Keratinocyte (primary cell): Measurements from ENCODE around the gene CD247. TPM values are rescaled to one million over a fixed set of nuclear protein-coding genes. Genes with fewer than 3 reads are reported as not detected.

ENCODE experiments used
- DNase-seq: peaks from one replicate; pipeline ENCODE4 v3.0.0-alpha.2; 2011; ENCODE audit warnings: low read depth, missing footprints, low spot score
- FAIRE-seq: peaks from 2 replicates; lab custom pipeline; 2011; peaks lifted over from hg19 to GRCh38; lab: Jason Lieb, UNC
- H2AFZ ChIP-seq: 2 replicates; pipeline ENCODE4 v1.6.0; 2012; ENCODE audit warnings: low read length, control low read depth, inconsistent platforms; ENCODE audit not compliant: control insufficient read depth
- H3K27ac ChIP-seq: 2 replicates; pipeline ENCODE4 v1.5.1; 2011; ENCODE audit warnings: low read length; ENCODE audit not compliant: control insufficient read depth, insufficient read depth
- H3K27me3 ChIP-seq: 3 replicates; pipeline ENCODE4 v1.6.0; 2011; ENCODE audit warnings: low read length; ENCODE audit not compliant: control insufficient read depth, insufficient read depth; ENCODE audit errors: extremely low read depth
- H3K36me3 ChIP-seq, 2 experiments: 2 replicates in 1 of 2; 3 replicates in 1 of 2; pipeline ENCODE4 v1.5.1; 2011; ENCODE audit warnings: low read length in 2 of 2, mild to moderate bottlenecking in 1 of 2; ENCODE audit not compliant: control insufficient read depth in 2 of 2, insufficient read depth in 2 of 2; ENCODE audit errors: extremely low read depth in 1 of 2
- H3K4me1 ChIP-seq: 3 replicates; pipeline ENCODE4 v1.5.1; 2011; ENCODE audit warnings: low read length; ENCODE audit not compliant: control insufficient read depth, insufficient read depth; ENCODE audit errors: extremely low read depth
- H3K4me2 ChIP-seq: 3 replicates; pipeline ENCODE4 v1.6.0; 2011; ENCODE audit warnings: low read depth, low read length; ENCODE audit not compliant: control insufficient read depth, insufficient read depth; ENCODE audit errors: extremely low read depth
- H3K4me3 ChIP-seq, 3 experiments: fragments of 200-600 bp in 1 of 3; sonication (generic) in 1 of 3; 2 replicates in 2 of 3; 3 replicates in 1 of 3; pipeline ENCODE4 v1.5.1; 2011 to 2016; ENCODE audit warnings: low read length in 3 of 3, mild to moderate bottlenecking in 3 of 3, control low read depth in 2 of 3, inconsistent platforms in 1 of 3, low read depth in 1 of 3, mixed read lengths in 1 of 3, mixed run types in 1 of 3, moderate library complexity in 1 of 3; ENCODE audit not compliant: control insufficient read depth in 2 of 3, insufficient read depth in 2 of 3; ENCODE audit errors: extremely low read depth in 1 of 3
- H3K79me2 ChIP-seq: 2 replicates; pipeline ENCODE4 v1.6.0; 2012; ENCODE audit warnings: low read length; ENCODE audit not compliant: control insufficient read depth, insufficient read depth
- H3K9ac ChIP-seq: 3 replicates; pipeline ENCODE4 v1.6.0; 2011; ENCODE audit warnings: low read length; ENCODE audit not compliant: control insufficient read depth, insufficient read depth; ENCODE audit errors: extremely low read depth
- H3K9me1 ChIP-seq: 3 replicates; pipeline ENCODE4 v1.6.0; 2011; ENCODE audit warnings: low read length; ENCODE audit not compliant: control insufficient read depth, insufficient read depth; ENCODE audit errors: extremely low read depth
- H3K9me3 ChIP-seq: 2 replicates; pipeline ENCODE4 v1.5.1; 2012; ENCODE audit warnings: low read depth, low read length; ENCODE audit not compliant: control insufficient read depth
- H4K20me1 ChIP-seq: 3 replicates; pipeline ENCODE4 v1.6.0; 2011; ENCODE audit warnings: low read length; ENCODE audit not compliant: control insufficient read depth, insufficient read depth; ENCODE audit errors: extremely low read depth
- EZH2 ChIP-seq: IDR thresholded peaks from one replicate; pipeline ENCODE4 v1.6.1; 2012; ENCODE audit warnings: inconsistent platforms, mild to moderate bottlenecking, low read length, moderate library complexity
- dilution Hi-C: fragments of 300-500 bp; cut with MboI; formaldehyde crosslinking; loops from one replicate; pipeline ENCODE4 v1.7.0; 2020; ENCODE audit warnings: low sequenced_read_pairs; ENCODE audit not compliant: extremely low pct_ligation_motif_present
- polyA plus RNA-seq, 5 experiments: library from polyadenylated mRNA; depleted of rRNA in 3 of 5; stranded (reverse) in 3 of 5; stranded (forward) in 1 of 5; unstranded in 1 of 5; fragments of >200 nt; gene quantifications; 1 replicate in 1 of 5; 2 replicates in 3 of 5; 3 replicates in 1 of 5; pipeline versions ENCODE4 v1.2.1 to v1.2.3, GENCODE V29; 2011 to 2012; ENCODE audit warnings: missing spikeins in 2 of 5, low read depth in 1 of 5, low replicate concordance in 1 of 5
- TF ChIP-seq, protein P1 (sequence below), 3 experiments: IDR thresholded peaks in 1 of 3; conservative IDR thresholded peaks in 1 of 3; optimal IDR thresholded peaks in 1 of 3; 2 replicates in 2 of 3; 3 replicates in 1 of 3; pipeline versions ENCODE3 to v1.5.1; 2011; ENCODE audit warnings: low read length in 3 of 3, mild to moderate bottlenecking in 3 of 3, moderate library complexity in 2 of 3, control low read depth in 1 of 3, inconsistent platforms in 1 of 3; ENCODE audit not compliant: insufficient read depth in 2 of 3; ENCODE audit errors: extremely low read depth in 1 of 3

CD247 gene
- polyA plus RNA-seq, 1 donor (not counting 4 experiments of a cell fraction or from before 2014, with no cell fraction given) = not detected

DNA sequence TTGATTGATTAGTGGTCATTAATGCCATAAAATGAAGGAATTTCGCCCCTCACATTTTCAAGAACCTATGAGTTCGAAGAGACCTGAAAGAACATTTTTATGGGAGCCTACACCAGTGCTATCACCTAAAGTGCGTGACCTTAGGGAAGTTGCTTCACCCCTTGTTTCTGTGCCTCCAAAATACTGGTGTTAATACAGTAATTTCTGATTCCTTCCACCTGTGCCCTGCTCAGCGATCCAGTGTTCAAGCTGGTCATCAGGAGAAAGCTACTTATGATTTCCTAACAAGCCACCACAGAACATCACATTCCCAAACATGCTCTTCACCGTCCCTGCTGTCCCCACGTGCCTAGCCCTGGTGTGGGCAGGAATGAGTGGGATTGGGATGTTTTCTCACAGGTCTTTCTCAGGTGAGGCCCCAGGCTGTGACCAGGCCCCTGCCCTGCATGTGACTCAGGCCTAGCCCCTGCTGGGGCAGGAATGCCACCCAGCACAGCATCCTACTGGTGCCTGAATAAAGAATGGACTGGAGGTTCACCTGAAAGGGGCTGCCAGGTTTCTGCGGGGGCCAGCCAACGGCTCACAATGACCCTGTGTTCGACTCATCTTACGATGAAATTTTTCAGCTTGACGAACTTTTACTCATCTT, 60.3 kb downstream of the CD247 start:
- Histone ChIP-seq H3K4me1 (no peaks in the 10 kb centered on the region), H3K79me2 (no peaks in the 10 kb centered on the region), H3K4me3 (no peak overlapping the region), H4K20me1 (no peaks in the 10 kb centered on the region), H3K9ac (no peak overlapping the region), H3K9me3 (no peaks in the 10 kb centered on the region), H3K4me2 (no peak overlapping the region), H3K27ac (no peak overlapping the region), H3K36me3 (no peaks in the 10 kb centered on the region), H3K27me3 (peaks cover 7% of the 10 kb centered on the region), H2AFZ (no peak overlapping the region), H3K9me1 (no peaks in the 10 kb centered on the region)
- DNase-seq = no peak
- dilution Hi-C loops = no loop called here
- FAIRE-seq = no peak
- no peak for TF ChIP-seq EZH2
- TF ChIP-seq, protein P1, sequence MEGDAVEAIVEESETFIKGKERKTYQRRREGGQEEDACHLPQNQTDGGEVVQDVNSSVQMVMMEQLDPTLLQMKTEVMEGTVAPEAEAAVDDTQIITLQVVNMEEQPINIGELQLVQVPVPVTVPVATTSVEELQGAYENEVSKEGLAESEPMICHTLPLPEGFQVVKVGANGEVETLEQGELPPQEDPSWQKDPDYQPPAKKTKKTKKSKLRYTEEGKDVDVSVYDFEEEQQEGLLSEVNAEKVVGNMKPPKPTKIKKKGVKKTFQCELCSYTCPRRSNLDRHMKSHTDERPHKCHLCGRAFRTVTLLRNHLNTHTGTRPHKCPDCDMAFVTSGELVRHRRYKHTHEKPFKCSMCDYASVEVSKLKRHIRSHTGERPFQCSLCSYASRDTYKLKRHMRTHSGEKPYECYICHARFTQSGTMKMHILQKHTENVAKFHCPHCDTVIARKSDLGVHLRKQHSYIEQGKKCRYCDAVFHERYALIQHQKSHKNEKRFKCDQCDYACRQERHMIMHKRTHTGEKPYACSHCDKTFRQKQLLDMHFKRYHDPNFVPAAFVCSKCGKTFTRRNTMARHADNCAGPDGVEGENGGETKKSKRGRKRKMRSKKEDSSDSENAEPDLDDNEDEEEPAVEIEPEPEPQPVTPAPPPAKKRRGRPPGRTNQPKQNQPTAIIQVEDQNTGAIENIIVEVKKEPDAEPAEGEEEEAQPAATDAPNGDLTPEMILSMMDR (optimal IDR thresholded peaks at IDR 0.05 in 1 of 3, IDR thresholded peaks at IDR 0.05 in 1 of 3, conservative IDR thresholded peaks at IDR 0.05 in 1 of 3; ENCODE audit: extremely low read depth in 1 of 3, insufficient read depth in 2 of 3, low read length in 3 of 3) = no peak

DNA sequence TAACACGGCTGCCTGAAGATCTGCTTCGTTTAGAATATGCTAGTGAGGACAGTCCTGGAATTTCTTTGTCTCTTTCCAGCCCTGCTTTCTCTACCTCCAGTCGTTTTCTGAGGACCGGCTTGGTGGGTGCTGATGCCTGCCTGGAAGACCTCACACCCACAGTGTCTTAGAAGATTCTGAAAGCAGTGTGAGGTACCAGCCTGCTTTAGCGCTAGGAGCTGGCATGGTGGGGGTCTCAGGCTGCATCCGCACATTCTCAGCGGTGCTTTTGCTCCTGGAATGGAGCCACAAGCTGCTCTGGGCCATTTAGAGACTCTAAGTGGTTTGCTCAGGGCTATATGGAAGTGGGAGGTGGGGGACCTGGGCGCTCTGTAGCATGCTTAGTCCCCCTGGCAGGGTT, 61.4 kb downstream of the CD247 start:
- Histone ChIP-seq H3K27me3 (peaks cover 7% of the 10 kb centered on the region), H3K9me1 (no peaks in the 10 kb centered on the region), H3K27ac (no peak overlapping the region), H4K20me1 (no peaks in the 10 kb centered on the region), H3K9me3 (no peaks in the 10 kb centered on the region), H2AFZ (no peak overlapping the region), H3K36me3 (no peaks in the 10 kb centered on the region), H3K4me3 (no peak overlapping the region), H3K4me1 (no peaks in the 10 kb centered on the region), H3K79me2 (no peaks in the 10 kb centered on the region), H3K9ac (no peak overlapping the region), H3K4me2 (no peak overlapping the region)
- dilution Hi-C loops = no loop called here
- FAIRE-seq = no peak
- TF ChIP-seq EZH2 = no peak
- TF ChIP-seq, protein P1 (optimal IDR thresholded peaks at IDR 0.05 in 1 of 3, IDR thresholded peaks at IDR 0.05 in 1 of 3, conservative IDR thresholded peaks at IDR 0.05 in 1 of 3; ENCODE audit: extremely low read depth in 1 of 3, insufficient read depth in 2 of 3, low read length in 3 of 3) = no peak
- no peak for DNase-seq
